Measurements from ENCODE around the gene HAO2. TPM values are rescaled to one million over a fixed set of nuclear protein-coding genes. Genes with fewer than 3 reads are reported as not detected.
"Not testable (repeated sequence)": the region's sequence is repeated elsewhere in the genome, so short reads cannot be mapped to it uniquely, and the experiment has no call there.

Gene HAO2
- total RNA-seq, 1 donor from 2014 or later, result not detected

DNA sequence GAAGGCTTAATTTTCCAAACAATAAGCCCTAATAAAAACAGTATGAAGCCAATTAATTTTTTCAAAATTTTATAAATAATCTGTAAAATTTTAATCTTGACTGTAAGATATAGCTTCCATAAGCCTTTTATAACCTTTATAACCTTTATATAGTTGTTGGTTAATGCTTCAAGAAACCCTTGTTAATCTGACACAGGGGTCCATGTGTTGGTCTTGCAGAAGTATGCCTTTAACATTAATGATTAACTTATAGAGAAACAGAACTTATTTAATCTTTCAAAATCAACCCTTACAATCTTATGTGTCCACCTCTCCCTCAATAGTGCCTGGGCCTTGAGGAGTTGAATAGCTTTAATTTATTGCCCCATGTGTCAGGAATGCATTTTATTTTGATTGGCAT is 23.2 kb upstream of the HAO2 start:
- DNase-seq (ENCODE audit: low read depth, low spot score), result no peak

DNA sequence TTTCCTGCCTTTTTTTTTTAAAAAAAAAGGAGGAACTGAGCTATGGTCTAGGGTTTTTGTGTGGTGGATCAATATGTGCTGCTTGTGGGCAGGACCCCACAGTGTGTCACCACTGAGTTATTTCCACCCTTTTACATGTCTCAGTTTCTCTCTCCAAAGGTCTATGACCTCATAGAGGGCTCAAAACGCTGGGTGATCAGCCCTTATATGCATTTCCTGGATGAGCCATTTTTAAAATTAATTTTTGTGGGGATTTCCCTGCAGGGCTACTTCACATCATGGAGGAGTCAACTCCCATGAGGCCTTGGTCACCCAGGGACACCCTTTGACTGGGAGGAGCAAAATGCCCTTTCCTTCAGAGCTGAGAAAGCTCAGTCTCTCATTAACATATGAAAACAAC is 20.7 kb upstream of the HAO2 start:
- no peak for DNase-seq (ENCODE audit: low read depth, low spot score)

DNA sequence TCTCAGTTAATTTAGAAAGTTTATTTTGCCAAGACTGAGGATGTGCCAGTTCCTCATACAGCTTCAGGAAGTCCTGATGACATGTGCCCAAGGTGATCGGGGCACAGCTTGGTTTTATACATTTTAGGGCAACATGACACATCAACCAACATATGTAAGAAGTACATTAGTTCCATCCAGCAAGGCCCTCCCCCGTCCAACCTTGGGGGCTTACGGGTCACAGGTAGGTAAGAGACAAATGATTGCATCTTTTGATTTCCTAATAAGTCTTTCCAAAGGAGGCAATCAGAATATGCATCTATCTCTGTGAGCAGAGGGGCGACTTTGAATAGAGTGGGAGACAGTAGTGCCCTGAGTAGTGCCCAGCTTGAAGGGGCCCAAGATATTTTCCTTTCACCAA is 19.6 kb upstream of the HAO2 start:
- no peak for DNase-seq (ENCODE audit: low read depth, low spot score)

DNA sequence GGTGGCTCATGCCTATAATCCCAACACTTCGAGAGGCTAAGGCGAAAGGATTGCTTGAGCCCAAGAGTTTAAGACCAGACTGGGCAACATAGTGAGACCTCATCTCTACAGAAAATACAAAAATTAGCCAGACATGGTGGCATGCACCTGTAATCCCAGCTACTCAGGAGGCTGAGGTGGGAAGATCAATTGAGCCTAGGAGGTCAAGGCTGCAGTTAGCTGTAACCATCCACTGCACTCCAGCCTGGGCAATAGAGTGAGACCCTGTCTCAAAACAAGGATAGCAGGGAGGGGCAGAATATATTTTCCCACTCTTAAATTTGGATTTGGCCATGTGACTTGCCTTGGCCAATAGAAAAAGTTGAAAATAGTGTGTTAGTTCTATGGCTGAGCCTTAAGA is 17.7 kb upstream of the HAO2 start:
- DNase-seq (ENCODE audit: low read depth, low spot score), result not testable (repeated sequence)

GRCh38 chr1:119351997-119352396 is 16.6 kb upstream of the HAO2 start:
- DNase-seq (ENCODE audit: low read depth, low spot score), result no peak

DNA sequence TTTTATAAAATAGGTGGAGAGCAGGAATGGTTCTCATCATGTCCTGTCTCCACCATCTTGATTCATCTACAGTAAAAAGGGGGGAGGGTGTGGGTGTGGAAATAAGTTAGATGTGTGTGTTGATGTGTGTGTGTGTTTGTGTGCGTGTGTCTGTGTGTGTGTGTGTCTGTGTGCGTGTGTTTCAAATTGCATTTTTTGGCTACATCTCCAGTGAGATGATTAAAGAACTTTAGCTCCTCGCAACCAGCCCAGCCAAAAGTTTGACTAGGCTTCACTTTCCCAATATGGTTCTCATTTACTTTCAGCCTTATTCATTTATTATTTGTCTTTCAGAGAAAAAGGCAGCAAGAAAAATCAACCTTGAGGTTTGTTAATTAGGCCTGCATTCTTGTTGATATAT is 14.7 kb upstream of the HAO2 start:
- no peak for DNase-seq (ENCODE audit: low read depth, low spot score)

DNA sequence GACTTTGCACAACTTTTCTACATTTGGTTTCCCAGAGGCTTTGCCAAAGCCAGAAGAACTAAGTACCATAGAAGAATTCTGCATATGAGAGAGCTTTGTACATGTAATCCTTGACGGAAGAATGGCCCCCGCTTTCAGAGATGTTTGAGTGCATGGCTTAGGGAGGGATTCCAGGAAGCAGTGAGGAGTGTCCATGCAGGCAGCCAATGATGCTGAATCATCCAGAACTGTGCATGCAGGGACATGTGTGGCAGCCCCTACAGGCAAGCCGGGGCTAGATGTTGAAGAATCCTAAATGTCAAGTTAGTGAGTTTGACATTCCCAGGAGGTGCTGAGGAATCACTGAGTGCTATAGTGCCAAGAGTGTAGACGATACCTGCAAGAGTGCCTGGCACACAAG is 9.9 kb upstream of the HAO2 start:
- no peak for DNase-seq (ENCODE audit: low read depth, low spot score)

- DNase-seq (ENCODE audit: low read depth, low spot score), result no peak
Measured at GRCh38 chr1:119359730-119360129, 8.9 kb upstream of the HAO2 start.

DNA sequence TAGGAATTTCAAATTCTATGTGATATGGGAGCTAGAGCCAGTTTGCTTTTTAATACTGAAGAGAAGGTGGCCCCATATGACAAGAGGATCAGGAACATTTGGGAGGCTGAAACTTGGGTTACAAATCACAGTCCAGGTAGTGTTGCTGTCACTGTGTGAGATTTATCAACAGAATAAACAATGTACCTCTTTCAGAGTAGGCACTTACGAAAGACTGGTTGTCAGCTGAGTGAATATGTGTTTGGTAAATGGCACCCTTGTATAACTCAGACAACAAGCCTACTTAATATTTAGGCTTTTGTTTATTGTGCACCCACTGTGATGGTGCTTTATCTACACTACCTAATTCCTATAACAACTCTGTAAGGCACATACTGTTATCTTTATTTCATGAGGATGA is 7.4 kb upstream of the HAO2 start:
- DNase-seq (ENCODE audit: low read depth, low spot score), result no peak

GRCh38 chr1:119361620-119362344 is 6.8 kb upstream of the HAO2 start:
- no peak for DNase-seq (ENCODE audit: low read depth, low spot score)

DNA sequence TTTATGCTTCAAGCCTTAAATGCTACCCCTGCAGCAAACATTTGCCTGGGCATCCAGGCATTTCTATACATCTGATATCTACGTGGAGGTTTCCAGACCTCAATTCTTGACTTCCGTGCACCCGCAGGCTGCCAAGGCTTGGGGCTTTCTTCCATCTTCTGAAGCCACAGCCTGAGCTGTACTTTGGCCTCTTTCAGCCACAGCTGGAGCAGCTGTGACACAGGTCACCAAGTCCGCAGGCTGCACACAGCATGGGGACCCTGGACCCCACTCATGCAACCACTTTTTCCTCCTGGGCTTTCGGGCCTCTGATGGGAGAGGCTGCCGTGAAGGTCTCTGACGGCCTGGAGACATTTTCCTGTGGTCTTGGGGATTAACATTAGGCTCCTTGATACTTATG is 5.4 kb upstream of the HAO2 start:
- DNase-seq (ENCODE audit: low read depth, low spot score), result no peak

DNA sequence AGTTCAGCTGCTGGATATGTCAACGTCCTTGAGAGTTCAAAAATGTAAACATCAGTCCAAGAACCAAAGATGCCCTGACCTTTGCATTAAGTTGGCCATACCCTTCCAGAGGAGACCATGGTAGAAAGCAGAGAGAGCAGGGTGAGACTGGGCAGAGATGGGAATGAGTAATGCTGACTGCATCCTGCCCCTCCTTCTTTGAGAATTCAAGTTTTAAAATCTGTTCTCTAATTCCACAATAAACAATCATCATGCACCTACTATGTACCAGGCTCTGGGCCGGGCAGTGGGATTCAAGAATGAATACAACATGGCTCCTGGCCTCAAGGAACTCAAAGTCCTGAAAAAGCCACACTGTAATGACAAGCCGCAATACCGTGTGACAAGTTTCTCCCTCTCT is 3.9 kb upstream of the HAO2 start:
- no peak for DNase-seq (ENCODE audit: low read depth, low spot score)

GRCh38 chr1:119366424-119366823 is 2.2 kb upstream of the HAO2 start:
- no peak for DNase-seq (ENCODE audit: low read depth, low spot score)

GRCh38 chr1:119367432-119368124 is 1.0 kb upstream of the HAO2 start:
- DNase-seq (ENCODE audit: low read depth, low spot score), result no peak

GRCh38 chr1:119370748-119371147 is 2.2 kb downstream of the HAO2 start:
- DNase-seq (ENCODE audit: low read depth, low spot score), result no peak

DNA sequence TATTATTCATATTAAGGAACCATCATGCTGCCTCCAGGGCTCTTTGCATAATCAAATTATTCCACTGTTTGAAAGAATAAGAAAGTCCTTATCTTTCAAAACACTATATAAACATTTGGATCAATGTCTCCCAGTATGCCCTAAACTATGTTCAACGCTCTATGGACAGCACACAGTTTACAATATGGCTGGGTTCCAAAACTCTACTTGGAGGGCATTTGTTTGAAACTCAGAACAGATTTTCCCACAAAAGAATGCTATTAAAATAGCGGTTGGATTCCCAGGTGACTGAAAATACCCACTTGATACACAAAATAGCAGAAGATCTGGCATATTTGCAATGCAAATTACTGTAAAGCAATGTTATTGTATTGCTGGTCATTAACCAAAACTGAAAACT is 3.2 kb downstream of the HAO2 start:
- no peak for DNase-seq (ENCODE audit: low read depth, low spot score)

- no peak for DNase-seq (ENCODE audit: low read depth, low spot score)
Measured at GRCh38 chr1:119372503-119373086, 4.0 kb downstream of the HAO2 start.

DNA sequence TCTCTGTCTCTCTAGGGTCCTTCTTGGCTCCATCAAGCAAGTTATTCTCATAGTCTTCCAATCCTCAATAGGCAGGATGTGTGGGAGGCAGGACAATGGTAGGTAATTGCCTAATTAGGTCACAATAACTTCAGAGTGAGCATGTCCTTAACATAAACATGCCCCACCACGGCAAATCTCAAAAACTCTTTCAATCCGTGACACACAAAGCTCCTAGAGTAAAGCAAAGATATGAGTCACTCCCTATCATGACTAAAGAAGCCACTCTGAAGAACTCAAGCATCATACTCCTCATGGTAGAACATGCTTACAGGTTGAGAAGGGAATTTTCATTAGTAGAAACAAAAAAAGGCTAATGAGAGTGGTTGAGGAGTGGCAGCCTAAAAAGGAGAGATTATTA is 4.9 kb downstream of the HAO2 start:
- DNase-seq (ENCODE audit: low read depth, low spot score), result no peak

- DNase-seq (ENCODE audit: low read depth, low spot score), result no peak
Measured at GRCh38 chr1:119374208-119374874, 5.8 kb downstream of the HAO2 start.

GRCh38 chr1:119375366-119375765 is 6.8 kb downstream of the HAO2 start:
- no peak for DNase-seq (ENCODE audit: low read depth, low spot score)

- DNase-seq (ENCODE audit: low read depth, low spot score), result no peak
Measured at GRCh38 chr1:119376594-119376993, 8.0 kb downstream of the HAO2 start.

GRCh38 chr1:119377594-119377993 is 9.0 kb downstream of the HAO2 start:
- DNase-seq (ENCODE audit: low read depth, low spot score), result not testable (repeated sequence)

All from pulmonary artery endothelial cell (primary cell).